Hematopoietic multipotent progenitor cell treated with erythropoietin and hydrocortisone succinate and interleukin-3 and kit ligand, for 17 days (in vitro differentiated cells): ENCODE measurements around the gene SMIM38.

Source experiments
- DNase-seq: peaks from one replicate; pipeline ENCODE4 v3.0.0-alpha.2; 2015; ENCODE audit warnings: low spot score

Gene SMIM38

DNA sequence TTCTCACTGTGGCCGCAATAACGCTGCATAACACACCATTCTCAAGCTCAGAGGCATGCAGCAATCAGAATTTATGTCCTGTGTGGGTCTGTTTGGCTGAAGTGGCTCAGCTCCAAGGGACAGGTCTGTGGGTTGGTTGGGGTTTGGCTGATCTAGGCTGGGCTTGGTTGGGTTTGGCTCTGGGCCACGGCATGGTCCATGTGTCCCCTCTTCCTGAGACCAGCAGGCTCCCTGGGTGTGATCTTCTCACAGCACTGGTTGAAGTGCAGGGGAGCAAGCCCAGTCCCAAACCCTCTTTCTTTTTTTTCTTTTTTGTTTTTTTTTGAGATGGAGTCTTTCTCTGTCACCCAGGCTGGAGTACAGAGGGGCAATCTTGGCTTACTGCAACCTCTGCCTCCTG is 25.0 kb downstream of the SMIM38 start:
- DNase-seq = no peak

DNA sequence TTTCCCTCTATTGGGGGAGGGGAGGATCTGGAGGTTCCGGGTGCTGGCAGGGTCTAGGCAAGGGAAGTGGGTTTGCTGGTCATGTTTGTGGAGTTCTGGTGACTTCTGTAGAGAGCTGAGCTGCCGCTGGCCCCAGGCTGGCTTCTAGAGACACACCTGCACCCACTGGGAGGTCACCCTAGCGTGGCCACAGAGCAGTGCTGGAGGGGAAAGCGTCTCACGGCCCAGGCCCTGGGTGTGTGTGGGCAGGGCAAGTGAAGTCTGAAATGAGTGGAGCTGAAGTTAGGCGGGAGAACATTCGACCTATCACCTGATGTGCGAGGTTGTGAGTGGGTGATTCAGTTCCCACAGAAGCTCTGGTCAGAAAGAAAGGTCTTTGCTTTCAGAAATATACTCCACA is 27.9 kb downstream of the SMIM38 start:
- DNase-seq = no peak

DNA sequence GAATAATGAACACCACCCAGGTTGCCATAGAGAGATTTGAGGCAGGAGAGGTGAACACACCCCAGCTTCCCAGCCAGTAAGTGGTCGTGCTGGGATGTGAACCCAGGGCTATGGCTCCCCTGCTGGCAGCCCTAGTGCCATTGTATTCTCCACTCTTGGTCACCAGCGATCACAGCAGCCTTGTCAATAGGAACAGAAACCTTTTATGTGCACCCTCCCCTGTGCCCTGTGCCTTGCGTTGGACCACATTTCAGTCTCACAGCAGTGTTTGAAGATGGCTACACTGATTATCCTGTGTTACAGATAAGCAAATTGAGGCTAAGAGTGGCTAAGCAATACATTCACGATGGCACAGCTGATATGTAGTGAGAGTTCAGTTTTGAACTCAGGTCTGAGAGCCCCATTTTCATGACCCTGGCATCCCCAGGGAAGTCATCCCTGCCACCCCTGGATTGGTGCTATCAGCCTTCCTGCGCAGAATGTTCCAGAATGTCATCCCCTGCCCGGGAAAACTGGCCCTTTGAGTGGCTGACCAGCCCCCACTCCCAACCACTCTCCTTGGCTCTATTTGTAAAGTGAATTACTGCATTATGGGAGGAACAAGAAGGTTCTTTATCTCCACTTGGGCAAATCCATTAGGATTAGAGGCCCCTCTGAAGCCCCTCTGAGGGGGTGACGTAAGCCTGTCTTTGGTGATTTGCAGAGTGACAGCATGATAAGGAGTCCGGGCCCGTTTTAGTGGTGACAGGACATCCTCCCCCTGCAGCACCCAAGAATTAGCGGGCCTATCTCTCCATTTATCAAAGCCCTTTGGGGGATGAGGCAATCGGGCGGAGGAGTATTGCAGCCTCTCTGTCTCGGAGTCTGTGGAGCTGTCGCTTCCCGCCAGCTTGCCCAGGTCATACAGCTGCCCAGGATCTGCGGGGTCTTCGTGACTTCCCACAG is 30.9 kb downstream of the SMIM38 start:
- no peak for DNase-seq

DNA sequence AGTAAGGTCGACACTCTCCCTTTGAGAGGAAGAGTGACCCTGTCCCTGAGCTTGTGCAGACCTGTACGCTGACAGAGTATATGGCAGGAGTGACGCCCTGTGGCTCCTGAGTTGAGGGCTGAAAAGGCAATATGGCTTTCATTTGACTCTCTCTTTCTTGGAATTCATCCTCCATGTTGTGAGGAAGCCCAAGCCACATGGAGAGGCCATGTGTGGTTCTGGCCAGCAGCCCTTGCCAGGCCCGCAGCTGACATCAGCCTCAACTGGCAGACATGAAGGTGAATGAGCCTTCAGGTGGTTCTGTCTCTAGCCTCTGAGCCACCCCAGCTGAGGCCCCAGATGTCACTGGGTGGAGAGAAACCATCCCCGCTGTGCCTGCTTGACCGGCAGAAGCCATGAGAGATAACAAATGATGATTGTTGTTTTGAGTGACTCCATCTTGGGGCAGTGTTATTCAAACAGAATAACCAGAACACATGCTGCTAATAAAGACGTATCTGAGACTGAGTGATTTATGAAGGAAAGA is 31.9 kb downstream of the SMIM38 start:
- DNase-seq = no peak

DNA sequence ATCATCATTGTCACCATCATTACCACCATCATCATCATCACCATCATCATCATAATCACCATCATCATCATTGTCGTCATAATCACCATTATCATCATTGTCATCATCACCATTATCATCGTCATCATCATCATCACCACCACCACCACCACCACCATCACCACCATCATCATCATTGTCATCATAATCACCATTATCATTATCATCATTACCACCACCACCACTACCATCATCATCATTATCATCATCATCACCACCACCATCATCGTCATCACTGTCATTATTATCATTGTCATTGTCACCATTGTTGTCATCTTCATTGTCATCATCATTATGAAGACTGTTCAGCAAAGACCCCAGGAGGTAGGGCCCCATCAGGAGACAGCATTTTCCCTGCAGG is 33.3 kb downstream of the SMIM38 start:
- no peak for DNase-seq

DNA sequence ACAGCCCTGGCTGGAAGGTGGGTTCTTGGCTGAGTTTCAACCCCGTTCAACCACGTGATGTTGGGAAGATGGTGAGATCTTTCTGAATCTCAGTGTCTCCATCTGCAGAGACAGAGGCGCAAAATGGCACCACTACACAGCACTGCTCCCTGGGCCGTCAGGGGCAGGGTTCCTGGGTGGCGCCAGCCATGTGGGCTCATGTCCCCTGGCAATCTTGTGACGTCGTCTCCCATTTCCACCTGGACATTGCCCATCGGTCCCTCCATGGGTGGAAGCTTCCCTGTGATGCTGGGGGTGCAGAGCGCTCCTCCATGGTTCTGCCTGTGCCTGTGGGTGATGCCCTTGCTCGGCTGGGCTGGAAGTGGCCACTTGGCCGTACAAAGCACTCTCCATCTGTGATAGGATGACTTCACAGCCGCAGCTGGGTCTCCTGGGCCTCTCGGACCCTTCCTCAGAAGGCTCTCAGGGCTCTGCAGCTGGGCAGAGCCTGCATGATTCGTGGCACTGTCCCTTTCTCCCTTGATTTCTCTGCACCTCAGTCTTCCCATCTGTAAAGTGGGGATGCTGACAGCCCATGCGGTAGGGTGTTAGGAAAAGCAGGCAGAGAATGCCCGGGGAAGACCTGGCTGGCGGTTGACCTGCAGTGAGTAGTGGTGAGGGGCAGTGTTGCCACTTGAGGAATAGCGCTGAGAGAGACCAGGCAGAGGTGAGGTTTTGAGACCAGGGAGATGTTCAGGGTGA is 35.2 kb downstream of the SMIM38 start:
- no peak for DNase-seq

DNA sequence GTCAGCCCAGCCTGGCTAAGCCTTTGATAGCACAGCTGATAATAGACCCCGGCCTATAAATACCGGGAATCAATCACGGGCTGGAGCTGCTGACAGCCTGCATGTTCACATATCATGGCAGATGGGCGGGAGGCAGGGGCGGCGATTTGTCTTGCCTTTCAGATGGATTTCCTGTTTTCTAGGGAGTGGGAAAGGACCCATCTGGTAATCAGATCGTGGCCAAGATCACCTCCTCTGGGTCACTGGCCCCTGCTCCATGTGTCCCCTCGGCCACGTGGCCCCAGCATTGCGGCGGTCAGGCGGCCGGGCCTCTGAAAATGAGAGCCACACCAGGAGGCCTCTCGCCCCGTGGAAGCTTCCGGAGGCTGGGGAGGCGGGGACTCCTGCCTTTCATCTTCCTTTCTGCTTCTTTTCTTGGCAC is 36.6 kb downstream of the SMIM38 start:
- DNase-seq = no peak

DNA sequence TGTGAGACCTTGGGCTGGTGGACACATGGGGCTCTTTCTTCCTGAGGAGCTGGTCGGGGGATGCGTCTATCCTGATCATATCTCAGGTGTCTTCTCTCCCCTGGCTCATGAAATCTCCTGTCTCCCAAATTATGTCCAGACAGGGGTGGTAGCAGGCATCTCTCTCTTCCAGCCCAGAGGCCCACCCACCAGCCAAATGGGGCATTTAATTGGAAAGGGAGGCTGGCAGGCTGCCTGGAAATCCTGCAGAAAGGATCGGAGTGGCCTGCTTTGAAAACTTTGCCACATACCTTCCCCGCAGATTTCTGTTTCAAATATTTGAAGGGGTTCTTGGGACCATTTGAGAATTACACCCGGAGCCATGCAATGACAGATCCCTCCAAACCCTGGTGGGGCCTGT is 37.4 kb downstream of the SMIM38 start:
- no peak for DNase-seq

DNA sequence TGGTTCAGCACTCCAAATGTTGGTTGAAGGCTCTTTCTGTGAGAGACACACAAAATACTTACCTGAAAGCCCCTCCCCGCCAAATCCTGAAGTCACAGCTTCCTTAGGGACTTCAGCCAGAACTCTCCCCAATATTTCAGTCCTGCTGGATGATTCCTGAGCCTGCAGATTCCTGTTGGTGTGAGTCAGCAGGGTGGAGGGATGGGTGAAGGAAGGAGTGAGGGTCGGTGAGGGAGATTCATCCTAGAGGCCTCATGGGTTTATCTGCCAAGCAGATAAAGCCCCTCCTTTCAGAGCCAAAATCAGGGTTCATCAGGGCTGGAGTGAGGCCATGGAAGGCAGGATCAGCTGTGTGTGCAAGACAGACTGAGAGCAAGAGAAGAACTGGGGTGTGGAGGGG is 37.9 kb downstream of the SMIM38 start:
- no peak for DNase-seq

DNA sequence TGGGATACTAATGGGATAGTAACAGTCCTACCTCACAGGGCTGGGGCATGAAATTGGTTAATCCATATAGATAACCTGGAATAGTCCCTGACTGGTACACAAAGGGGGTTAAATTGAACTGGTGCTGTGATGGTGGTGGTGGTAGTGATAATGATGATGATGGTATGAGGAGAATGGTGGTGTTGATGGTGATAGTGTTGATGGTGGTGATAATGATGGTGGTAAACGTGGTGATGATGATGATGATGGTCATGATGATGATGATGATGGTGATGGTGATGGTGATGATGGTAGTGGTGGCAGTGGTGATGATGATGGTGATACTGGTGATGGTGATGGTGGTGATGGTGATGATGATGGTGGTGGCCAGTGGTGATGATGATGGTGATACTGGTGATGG is 38.7 kb downstream of the SMIM38 start:
- no peak for DNase-seq

DNA sequence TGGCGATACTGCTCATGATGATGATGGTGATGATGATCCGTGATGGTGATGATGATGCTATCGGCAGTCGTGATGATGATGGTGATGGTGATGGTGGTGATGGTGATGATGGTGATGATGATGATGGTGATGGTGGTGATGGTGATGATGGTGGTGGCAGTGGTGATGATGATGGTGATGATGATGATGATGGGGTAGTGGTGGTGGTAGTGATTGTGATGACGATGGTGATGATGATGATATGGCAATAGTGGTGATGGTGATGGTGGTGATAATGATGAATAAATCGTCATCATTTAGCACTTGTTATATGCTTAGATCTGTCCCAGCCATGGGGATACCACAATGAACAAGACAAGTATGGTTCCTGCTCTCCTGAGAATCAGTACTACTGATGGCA is 39.2 kb downstream of the SMIM38 start:
- DNase-seq = no peak

DNA sequence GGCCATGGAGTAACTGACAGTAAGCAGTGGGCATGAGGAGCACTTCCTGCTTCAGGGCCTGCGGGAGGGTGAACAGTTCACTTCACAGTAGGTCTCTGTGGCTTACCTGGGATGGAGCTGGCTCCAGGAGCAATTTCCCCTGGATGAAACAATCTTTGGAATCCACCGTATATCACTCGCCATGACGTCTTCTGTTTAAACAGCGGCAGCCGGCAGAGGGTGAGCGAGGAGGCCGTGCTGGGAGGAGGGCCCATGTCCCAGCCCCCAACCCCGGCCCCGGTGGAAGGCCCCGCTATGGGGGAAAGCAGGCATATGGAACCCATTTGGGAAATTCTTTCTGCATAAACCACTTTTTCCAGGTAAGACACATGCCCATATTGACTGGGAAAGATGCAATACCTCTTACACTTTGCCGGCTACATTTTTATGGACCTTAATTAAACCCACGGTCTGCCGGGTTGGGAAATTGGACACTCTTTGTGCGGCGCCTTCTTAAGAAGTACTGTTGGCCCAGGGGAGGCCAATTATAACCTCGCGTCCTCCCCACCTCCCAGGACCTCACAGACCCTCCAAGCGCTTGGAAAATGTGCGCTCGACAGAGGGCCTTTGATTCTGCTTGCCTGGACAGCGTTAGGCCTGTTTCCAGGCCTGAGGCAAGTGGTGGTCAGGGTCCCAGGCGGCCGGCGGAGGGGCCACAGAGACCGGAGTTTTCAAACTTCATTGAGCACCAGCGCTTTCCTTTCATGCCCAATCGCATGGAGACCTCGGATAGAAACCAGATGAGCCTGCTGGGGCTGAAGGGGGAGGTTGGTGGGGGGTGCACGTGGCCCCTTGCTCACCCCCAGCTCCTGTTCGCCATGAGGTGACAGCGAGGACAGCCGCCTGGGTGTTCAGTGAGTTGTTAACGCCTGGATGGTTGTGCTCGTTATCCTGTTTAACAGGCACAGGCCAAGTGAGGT is 40.4 kb downstream of the SMIM38 start:
- no peak for DNase-seq

DNA sequence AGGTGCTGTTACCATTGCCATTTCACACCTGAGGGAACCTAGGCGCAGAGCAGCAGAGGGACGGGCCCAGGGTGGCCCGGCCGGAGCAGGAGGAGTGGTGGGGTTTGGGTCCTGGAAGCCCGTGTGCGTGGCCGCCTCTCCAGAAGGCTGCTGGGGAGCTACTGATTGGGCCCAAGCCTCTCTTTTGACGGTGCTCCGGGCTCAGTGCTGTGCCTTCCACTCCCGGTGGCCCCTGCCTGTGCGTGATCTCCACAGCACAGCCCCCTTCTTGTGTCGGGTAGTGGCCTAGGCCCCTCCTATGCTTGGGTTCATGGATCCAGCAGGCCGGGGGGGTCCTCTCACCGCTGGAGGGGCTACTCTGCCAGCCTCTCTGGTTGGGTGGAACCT is 41.0 kb downstream of the SMIM38 start:
- DNase-seq = no peak

DNA sequence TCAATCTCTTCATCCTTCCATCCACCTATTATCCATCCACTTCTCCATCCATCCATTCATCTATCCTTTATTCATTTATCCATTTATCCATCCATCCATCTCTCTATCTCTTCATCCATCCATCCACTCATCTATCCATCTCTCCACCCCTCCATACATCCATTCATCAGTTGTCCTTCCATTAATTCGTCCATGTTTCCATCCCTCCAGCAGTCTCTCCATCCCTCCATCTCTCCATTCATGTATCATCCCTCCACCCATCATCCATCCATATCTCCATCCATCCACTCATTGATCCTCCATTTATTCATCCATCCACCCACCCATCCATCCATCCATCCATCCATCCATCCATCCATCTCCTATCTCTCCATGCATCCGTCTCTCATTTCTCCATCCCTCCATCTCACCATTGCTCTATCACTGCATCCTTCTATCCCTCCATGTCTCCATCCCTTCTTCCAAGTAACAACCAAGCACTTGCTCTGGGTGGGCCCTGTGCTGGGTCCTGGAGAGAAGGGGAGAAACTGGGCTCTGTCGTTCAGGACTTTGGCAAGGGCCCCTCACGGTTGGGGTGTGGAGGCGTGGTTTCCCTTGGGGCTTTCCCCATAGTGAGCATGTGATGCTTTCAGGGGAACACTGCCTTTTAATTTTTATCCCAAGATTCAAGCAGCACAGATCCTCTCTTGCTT is 43.3 kb downstream of the SMIM38 start:
- DNase-seq = no peak

DNA sequence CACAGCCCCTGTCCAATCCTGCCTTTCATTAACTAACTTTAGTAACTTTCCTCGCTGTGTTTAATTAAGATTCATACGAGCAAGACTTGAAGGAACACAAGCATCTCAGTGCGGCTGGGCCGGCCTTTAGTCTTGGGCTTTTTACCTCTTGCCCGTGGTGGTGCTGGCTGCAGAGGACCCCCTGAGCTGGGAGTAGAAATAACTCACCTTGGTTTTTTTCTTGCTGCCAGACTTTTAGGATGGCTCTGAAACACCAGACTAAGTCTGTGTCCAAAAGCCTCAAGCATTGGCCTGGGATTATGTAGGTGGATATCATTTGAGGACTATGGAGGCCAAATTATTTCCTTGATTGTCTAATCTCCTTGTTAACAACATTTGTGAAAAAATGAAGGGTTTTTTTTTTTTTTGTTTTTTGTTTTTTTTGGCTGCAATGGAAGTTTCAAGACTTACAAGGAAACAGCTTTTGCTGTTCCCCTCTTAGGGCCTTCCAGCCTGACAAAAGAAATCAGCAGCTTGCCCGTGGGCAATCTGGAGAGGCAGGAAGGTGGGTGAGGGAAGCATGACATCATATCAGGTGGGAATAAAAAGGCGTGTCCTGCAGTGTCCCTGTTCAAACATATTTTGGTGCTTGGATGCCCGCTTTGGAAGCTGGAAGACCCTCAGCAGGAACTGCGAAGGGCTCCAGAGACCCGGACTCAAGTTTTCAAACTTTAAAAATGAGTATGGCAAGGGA is 44.0 kb downstream of the SMIM38 start:
- no peak for DNase-seq

DNA sequence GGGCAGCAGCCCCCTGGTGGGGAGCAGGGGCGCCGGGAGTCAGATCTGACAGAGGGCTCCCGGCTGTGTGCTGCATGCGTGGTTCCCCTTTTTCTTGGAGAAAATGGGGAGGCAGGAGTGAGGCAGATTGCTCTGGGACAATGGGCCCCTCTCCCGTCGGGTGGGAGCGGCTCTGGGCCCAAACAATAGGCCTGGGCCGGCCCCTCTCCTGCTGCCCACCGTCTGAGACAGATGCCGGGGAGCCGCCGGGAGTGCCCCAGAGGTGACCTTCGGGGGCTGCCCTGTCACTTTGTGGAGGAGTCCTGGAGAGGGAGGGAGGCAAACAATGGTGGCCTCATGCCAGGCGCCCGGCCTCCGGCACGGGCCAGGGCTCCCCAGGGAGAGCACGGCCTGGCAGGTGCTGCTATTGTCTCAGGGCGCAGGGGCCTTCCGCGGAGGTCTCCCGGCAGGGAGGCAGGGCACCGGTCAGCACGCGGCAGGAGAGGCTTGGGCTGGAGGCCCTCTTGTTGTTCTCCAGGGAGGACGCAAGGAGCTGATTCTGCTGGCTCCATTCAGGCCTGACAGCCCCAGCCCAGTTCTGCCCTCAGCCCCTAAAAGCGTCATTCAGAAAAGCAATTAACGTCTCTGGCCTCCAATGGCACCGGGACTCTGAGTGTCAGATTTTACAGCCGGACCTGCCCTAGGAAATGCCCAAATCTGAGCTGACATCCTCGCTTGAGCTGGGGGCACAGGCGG is 44.8 kb downstream of the SMIM38 start:
- no peak for DNase-seq

DNA sequence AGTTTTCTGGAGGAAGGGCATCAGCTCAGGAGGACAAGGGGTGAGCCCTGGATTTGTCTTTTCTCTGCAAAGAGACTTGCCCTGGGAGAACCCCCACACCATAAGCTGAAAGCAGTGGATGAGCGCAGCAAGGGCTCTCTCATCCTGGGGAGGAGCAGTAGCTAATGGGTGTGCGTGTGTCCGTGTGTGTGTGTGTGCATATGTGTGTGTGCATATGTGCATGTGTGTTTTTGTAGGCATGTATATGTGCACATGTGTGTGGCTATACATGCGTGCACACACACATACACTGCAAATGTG is 45.3 kb downstream of the SMIM38 start:
- no peak for DNase-seq

DNA sequence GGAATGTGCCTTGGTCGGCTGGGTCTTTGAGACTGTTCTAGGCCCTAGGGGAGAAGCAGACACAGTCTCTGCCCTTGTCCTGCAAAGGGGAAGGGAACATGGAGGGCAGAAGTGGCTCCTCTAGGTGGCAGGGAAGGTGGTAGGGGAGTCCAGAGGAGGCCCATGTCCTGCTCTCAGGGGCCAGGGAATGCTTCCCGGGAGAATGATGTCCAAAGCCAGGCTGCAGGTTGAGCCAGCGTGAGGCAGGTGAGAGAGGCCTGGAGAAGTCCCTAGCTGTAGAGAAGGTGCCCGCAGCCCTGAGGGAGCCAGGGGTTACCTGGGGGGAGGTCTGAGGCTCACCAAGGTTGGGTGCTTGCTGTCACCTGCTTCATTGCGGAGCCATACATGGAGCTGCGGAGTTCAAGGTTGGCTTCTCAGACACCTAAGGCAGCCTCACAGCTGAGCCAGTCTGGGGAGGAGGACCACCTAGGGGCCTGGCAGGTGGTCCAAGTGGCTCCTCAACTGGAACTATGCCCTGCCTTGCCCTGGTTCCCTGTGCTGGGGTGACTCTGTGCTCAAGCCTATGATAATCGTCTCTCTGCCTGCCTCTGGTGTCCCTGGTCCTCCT is 46.1 kb downstream of the SMIM38 start:
- no peak for DNase-seq

DNA sequence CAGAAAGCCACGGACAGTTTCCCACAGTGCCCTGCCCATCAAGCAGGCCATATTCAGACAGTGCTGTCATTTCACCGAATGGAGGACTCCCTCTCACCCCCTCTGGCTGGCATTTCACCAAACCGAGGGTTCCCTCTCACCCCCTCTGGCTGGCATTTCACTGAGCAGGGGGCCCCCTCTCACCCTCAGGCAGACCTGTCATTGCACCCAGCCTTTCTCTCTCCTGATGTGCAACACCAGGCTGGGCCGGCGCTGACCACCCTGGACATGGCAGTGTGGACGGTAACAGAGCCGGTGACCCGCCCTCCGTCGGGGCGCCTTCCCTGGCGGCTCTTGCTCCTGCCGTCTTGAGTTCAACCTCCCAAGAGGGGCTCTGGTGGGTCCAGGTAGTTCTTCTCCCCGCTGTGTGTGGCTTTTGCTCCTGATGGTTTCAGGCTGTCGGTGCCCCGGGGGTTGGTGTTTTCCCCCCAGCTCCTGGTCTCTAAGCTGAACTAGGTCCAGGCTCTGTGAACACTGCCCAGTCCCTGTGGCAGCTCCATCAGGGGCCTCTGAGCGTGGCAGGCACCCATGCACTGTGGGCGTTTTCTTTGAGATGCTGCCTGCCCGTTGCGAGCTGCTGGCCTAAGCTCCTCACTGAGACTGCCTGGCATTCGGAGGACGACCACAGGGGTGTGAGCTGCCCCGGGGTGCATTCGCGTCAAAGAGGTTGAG is 46.9 kb downstream of the SMIM38 start:
- DNase-seq = no peak
